DMS79 (cell line): Measurements from ENCODE around the gene ARL14EP.

Experiments
- DNase-seq: peaks from one replicate; lab custom pipeline; 2025; lab: John Stamatoyannopoulos, UW

The ARL14EP gene

DNA sequence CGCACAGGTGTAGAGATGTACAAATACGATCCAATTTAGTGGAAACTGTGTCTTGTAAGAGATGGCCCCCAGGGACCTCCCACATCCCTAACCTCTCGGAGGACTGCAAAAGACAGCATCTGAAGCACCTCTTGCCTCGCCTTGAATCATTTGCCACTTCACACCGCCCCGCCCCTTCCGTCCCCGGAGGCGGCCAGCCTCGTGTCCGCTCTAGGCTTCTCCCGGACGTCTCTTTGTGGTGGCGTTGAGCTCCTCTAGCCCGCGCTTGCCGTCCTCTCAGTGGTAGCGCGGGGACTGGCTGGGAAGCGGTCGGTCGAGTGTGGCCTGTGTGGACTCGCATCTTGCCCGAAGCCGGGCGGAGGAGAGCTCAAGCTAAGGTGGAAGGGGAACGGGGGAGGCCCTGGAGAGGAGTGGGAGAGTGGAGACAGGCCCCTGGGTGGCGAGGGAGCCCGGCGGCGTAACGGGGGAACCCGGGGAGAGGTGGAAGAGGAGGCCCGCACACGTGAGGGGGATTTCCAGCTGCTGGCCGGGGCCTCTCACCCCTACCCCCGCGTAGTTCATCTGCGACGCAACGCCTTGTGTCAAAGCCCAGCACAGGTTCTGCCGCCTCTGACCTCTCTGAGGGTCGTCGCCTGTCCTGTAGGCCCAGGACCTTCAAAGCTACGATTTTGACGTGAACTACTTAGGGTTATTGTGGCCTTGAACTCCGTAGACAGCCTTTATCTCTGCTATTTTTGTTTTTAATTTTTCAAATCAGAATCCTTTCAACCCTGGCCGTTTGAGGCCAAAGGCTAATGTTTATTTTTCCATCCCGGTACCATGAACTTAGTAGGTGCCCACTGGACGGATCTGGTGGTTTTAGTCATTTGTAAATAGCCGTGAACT lies at the start of gene ARL14EP:
TSS of gene ARL14EP (plus strand) at position 279 of the 885 bp plus-strand sequence. CDS start 7,845 bp downstream, outside the sequence.
- peak; percentile 96 for DNase-seq

DNA sequence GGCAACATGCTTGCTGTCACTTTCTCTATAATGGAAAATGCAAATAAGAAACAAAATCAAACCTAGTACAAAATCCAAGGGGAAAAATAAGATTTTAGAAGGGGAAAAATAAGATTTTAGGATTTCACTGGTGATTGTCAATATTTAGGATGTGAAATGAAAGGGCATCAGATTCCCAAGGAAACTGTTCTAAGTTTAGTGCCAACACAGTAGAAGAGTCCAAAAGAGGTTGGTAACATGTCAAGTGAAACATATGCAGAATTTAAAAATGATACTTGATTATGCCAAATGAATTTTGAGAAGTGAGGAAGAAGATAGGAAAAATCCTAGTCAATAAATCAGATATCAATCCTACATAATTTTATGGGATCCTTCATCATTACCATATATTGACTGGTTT lies 45.7 kb upstream of the ARL14EP start:
- DNase-seq = no peak

DNA sequence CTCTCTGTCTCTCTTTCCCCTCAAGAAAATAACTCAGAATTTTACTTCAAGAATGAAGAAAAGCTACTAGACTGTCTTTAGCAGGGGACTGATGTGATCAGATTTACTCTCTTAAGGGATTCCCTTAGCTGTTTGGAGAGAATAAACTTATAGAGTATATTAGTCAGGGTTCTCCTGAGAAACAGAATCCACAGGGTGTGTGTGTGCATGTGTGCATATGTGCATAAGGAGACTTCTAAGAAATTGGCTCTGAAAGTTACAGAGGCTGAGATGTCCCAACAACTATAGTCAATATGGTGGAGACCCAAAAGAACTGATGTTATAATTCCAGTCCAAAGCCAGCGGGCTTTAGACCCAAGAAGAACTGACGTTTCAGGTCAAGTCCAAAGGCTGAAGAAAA lies 43.1 kb upstream of the ARL14EP start:
- DNase-seq = no peak

DNA sequence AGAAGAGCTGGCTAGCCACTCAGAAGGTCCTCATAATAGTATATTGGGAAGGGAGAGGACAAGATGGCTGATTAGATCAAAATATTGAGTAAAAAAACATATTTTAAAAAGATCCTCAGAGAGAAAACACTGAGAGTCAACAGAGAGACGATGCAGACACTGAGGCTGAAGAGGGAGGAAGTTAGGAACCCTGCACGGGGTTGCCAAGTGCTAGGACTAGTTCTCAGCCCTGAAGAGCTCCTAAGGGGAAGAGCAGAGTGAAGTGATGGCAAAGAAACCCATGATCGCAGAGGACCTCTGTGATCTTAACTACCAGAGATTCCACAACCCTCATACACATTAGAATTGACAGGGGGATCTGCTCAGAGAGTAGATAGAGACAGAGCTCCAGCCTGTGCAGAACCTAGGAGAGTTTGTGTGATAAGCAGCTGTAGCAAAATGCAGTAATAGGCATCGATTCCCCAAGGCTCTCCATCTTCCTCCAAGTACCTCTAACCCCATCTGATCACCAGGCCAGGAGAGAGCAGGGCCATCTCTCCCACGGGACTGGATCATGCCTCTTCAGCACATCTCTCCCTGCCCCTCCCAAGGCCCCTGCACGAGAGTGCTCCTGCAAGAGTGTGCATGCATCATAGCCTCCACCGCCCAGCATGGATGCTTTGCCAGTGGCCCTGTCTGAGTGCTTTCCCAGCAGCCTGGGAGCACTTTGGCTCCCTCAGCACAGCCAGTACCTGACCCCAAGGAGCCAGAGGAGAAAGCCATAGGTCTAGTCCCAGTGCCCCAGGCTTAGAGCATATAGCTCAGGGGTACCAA lies 41.2 kb upstream of the ARL14EP start:
- no peak for DNase-seq

DNA sequence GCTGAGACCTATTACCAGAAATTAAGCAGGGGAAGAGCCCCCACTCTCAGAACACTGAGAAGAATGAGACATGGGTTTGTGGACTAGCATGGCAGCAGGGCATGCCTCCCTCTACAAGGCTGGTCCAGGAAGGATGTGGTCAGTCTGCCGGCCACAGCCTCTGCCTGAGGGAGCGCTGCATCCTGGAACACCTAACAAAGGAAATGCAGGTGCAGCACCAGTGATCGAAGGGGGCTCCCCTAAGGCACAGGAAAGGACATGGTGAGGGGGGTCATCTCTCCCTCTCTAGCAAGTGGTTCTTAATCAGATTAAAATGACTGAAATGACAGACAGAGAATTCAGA lies 40.6 kb upstream of the ARL14EP start:
- no peak for DNase-seq

DNA sequence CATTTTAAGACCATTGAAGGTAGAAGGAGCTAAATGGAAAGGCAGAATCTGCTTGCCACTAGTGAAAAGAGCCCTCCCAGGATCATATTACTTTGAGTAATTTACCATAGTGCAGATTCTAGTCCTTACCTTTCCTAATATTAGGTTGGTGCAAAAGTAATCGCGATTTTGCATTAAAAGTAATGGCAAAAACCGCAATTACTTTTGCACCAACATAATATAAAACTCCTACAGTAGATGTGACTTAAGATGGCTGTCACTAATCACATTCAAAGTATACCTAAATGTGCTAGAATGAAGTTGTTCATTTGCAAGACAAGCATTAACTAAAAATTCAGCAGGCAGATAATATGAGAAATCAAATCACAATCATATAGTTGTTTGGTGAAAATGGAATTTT lies 38.1 kb upstream of the ARL14EP start:
- DNase-seq = no peak

DNA sequence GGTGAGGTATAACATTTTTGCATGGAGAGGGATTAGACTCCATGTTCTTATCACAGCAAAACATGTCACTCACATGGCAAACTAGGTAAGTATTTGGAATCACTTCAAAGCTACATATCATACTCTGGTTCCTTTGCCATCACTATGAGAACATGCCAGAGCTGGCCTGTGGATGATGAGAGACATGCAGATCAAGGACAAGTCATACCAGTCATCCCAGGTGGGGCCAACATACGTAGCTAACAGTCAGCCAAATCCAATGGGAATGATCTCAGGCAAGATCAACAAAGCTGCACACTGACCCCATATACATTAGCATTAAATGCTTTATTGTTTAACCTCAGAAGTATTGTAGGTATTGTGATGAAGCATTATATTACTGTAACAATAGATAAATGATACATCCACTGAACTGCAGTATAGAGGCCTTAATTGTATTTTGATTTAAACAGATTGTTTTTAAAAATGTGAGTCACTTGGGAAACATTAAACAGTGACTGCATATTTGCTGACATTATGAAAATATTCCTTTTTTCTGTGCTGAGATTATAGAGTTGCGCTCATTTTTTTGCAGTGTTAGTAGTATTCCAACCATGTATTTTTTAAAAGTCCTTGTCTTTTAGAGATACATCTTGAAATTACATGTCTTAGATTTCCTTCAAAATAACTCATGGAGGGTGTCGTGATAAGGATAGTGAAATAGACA lies 37.3 kb upstream of the ARL14EP start:
- no peak for DNase-seq

DNA sequence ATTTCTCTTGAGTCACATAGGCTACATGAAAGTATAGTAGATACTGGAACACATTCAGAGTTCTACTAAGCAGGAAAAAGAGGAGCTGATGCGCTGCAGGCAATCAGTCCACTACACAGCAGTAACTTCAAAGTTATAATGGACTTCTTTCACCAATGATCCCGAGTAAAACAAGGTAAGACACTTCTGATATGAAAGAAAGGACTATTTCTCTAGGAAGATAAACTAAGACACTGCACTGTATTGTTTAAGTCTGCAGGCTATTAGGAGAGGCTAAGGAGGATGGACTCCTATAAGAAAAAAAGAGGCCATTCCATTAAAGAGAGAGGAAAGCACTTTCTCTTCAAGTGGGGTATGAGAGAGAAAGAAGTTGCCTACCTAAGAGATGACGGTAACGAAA lies 31.6 kb upstream of the ARL14EP start:
- DNase-seq = no peak

DNA sequence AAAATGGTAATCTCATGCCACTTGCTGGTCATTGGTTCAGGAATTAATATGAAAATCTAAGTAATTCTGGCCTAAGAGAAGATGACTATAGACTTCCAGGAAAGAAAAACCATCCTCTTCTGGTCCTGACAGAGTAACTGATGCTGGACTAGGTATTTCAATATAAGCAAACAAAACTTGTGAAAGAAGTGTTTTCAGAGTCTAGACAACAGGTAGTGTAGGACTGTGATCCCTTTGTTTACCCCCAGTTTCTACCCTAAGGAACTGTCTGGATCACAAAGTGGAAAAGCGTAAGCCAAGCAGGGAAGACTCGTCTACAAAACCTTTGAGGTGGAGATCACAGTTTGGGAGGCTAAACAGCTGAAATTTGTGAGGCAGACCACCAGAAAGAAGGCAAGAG lies 30.4 kb upstream of the ARL14EP start:
- no peak for DNase-seq

DNA sequence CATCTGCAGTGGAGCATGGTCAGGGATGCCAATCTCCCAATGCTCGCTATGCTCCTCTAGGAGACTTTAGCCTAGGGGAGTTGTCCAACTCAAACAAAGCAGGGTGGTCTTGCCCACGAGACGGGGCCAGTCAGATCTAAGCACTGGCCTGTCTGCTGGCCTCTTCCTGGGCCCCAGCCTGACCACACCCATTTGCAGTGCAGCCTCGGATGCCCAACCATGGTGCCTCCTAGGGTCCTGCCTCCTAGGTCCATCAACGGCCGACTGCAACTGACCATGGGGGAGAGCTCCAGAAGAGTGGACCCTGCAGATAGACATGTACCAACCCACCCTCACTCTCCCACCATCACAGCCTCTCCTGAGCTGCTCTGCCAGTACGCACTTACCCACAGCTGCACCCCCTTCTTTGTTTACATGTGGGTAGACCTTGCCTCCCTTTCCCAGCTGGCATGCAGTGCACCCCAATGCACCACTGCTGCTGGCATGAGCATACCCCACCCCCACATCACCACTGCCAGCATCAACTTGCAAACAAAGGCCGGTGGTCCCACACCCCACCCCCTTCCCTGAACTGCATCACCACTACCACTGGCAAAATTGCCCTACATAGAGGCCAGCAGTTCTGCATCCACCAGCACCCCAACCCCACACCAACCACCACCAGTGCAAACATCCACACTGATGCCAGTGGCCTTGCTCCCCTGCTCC lies 27.6 kb upstream of the ARL14EP start:
- no peak for DNase-seq

DNA sequence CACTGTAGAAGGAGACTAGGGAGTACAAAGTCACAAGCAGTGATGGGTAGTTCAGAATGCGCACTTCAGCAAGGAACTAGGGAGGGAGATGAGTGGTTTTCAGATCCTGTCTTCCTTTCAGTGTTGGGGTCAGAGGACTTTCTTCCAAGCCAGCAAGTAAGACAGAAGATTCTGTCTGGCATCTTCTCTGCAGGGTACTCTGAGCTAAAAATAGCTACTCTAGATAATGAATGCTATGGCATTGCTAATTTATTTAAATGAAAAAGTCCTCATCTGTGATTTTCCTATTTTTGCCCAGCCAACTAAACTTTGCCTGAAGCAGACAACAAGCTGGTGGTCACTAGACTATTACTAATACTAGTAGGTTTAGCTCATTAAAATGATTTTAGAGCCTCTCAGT lies 18.3 kb upstream of the ARL14EP start:
- DNase-seq = no peak

DNA sequence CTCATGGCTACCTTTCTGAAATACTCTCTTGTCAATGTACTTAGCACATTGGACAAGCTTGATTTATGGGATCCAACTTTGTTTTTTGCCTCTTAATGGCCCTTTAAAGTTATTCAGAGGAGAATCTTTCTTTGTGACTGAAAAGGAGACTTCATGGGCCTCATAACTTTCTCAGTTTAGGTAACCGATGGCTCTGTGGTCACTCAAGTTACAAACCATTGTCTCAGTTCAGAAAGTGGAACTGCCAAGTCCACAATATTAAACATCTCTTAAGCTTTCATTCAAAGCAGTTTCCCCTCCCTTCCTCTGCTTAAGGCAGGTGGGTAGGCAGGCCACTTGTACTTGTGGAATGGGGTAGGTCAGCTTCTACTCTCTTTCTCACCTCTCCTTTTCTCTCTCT lies 12.3 kb upstream of the ARL14EP start:
- DNase-seq = no peak

DNA sequence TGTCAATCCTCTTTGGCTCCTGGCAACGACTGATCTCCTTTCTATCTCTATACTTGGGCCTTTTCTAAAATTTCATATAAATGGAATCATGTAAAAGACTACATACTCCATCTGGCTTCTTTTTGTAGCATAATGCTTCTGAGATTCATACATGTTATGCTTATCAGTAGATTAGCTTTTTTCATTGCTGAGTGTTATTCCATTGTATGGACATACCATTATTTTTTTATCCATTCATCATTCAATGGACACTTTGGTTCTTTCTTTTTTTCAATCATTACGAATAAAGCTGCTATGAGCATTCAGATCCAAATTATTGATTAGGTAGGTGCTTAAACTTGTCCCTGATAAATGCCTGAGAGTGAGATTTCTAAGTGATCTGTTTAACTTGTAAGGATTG lies 11.7 kb upstream of the ARL14EP start:
- DNase-seq = no peak

DNA sequence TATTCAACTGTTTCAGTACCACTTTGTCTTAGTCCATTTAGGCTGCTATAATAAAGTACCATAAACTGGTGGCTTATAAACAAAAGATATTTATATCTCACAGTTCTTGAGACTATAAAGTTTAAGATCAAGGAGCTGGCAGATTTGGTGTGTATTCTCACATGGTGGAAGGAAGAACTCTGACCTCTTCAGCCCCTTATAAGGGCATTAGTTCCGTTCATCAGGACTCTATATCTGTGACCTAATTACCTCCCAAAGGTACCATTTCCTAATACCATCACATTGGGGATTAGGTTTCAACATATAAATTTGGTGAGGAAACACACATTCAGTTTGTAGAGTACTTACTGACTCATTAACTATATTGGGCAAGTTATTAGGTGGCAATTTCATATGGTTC lies 10.7 kb upstream of the ARL14EP start:
- no peak for DNase-seq

DNA sequence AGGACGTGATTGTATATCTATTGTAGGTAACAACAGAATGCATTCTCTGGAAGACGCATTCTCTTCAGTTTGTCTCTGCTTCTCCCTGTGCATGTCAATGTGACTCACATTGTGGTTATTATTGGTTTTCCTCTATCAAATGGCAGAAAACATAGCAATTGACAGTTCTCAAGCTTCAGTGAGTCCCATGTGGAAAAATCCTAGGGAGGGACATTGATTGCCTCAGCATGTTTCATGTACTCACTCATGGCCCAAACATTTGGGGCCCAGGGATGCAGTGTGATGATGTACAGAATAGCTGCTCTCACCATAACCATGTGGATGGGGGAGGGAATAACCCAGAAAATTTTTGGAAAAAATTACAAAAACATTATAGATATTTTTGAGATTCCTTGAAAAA lies 9.3 kb upstream of the ARL14EP start:
- DNase-seq = no peak

DNA sequence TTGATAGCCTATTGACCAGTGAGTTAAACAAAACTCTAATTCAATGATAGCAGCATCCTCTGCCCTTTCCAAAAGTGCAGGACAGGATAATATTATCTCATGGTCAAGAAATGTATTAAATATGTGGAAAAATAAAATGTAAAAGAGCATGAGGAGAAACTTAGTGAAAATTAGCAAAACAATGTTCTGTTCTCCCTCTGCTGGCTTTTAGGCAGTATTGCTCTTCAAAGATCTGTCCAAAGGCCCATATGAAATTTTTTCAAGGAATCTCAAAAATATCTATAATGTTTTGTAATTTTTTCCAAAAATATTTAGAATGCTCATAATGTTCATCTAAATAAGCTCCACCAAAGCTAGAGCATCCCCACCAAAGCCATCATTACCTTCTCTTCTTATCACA lies 8.3 kb upstream of the ARL14EP start:
- DNase-seq = no peak

DNA sequence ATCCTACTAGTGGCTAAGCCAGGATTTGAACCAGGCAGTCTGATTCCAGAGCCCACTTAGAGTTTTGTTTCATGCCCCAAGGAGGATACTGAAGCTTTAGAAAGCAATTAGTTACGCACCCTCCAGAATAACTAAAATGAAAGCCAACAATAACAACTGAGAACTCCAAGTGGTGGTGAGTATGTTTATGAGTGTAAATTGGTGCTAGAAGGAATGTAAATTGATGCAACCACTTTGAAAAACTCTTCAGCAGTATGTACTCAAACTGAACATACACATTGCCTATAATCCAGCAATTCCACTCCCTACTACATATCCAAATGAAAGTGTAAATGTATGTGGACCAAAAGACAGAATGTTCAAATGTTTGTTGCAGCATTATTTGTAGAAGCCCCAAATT lies 6.7 kb upstream of the ARL14EP start:
- DNase-seq = no peak

DNA sequence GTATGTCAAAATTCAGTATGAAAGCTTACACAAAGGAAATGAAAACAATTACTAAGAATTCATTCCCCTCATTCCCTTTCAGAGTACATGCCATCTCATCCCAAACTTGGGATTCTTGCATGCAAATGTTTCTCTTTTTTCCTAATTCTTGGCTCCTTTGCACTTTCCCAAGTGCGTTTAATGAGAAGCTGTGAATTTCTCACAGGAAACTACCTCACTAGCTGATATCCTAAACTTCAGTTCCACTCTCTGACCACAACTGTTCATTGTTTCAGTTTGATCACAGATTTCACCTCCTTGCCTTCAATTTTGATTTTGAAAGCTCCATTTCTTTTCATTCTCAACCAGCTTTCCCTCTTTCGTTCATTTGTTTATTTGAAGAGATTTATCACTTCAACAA lies 5.9 kb upstream of the ARL14EP start:
- no peak for DNase-seq

DNA sequence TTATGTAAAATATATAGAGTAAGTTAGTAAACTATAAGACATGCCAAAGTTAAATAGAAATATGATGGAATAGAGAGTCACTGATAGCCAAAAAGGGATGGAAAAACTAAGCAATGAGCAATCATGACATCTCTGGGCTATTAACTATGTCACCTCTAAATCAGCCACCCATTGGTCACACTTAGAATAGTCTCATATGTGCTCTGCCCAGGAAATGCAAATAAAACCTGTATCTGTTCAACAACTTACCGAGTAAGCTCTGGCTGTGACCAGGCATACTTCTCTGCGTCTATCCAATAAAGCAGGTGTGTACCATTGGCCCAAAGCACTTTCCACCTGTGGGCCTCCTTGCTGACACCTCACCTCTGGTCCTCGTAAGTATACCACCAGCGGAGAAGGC lies 1.6 kb upstream of the ARL14EP start:
- no peak for DNase-seq

DNA sequence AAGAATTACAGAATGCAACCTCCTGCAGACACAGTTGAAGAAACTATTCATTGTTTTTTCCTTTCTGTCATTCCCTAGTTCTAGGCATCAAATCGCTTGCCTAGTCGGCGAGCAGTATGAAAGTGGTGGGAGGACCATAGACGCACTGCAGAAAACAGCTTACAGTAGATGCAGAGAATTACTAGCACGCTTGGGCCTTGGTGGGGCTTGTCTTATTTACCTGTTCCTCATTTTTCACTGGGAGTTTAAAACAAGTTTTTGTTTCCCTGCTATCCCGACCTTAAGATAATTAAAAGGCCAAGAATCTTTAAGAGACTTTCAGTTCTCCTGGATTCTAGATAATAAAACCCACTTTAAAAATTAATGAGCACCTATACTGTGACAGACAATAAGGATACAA lies 713 bp upstream of the ARL14EP start:
- no peak for DNase-seq

DNA sequence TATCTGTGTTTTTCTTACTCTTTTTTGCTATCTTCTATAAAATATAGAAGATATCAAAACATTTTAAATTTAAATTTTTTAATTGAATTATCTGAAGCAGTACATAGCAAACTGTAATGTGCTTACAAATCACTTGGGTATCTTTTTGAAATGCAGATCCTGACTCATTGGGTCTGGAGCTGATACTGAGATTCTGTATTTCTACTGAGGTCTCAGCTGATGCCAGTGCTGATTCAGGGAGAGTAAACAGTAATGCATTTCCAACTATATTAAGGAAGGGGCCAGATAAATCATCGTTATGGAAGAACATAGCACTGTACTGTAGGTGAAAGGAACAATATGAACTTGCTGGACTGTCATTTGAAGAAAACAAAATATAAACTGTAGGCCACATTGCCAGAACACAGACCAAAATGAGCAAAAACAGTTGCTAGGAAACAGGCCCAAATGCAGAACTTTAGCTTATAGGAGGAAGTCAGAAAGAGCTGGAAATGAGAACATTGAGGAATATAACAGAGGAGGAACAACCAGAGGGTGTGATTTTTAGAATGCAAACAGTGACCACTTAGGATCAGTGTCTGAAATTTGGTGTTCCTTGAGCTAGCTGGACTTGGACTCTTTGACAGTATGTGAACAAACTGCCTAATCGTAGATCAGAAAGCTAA lies 3.3 kb downstream of the ARL14EP start:
- no peak for DNase-seq

DNA sequence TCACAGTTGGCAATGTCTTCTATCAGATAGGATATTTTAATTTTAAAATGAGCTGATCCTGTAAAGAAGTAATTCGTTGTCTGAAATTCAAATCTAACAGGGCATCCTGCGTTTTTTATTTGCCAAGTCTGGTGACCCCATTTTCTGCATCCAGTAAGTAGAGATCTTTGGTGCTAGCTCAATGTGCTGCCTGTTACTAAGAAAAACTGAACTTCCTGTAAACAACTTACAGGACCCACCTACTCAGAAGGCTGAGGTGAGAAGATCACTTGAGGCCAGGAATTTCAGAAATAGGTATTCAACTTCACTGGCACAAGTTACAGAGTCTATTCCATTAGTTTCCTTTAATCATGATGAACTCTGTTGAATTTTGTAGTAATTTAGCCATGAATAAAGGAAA lies 4.0 kb downstream of the ARL14EP start:
- DNase-seq = no peak
